ENCODE results near the gene DUXB.

Gene DUXB
- 0 to 0.12 (median 0) reads per million in 18 experiments for total RNA-seq

DNA sequence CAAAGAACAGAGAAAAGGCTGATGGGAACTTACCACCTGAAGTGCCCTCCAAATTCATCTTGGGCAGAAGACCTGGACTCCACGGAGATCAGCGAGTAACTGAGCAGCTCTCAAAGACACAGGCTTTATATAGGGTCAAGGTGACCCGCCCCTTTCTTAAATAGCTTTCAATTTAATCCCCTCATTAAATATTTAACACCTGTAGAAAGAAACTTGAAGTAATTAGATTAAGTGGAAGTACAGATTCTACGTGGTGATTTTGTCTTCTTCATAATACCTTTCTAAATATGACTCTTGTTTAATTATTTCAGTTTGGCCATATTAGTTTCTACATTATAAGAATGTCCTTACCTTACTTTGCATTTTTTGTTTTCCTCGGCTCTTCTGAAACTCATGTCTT, at the start of gene DUXB:
Gene DUXB, minus strand, starts transcription at position 101 of the 400 bp plus-strand sequence. Its CDS starts 43 bp downstream, at position 58.
- DNase-seq, result no peak

DNA sequence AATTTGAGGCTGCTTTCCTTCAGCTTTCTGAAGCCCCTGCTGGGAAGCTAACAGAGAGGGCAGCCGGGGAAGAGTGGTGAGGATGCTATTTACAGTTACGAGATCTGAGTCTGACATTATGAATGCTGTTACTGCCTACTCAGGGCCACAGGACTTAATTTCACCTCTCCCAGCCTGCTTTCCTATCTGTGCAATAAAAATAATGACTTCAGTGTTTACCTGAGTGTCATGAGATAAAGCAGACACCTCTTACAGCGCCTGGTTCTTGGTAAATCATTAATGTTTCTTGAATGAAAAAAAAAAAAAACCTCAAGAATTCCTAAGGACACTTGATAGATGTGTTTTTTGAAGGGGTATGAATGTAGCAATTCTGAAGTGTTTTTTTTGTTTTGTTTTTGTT, 49.3 kb upstream of the DUXB start:
- no peak for DNase-seq

- DNase-seq, result no peak
These were observed 45.1 kb upstream of the DUXB start for GRCh38 chr16:75746359-75746758.

GRCh38 chr16:75745823-75746222, 44.6 kb upstream of the DUXB start:
- DNase-seq, result no peak

GRCh38 chr16:75745242-75745641, 44.0 kb upstream of the DUXB start:
- DNase-seq, result no peak

DNA sequence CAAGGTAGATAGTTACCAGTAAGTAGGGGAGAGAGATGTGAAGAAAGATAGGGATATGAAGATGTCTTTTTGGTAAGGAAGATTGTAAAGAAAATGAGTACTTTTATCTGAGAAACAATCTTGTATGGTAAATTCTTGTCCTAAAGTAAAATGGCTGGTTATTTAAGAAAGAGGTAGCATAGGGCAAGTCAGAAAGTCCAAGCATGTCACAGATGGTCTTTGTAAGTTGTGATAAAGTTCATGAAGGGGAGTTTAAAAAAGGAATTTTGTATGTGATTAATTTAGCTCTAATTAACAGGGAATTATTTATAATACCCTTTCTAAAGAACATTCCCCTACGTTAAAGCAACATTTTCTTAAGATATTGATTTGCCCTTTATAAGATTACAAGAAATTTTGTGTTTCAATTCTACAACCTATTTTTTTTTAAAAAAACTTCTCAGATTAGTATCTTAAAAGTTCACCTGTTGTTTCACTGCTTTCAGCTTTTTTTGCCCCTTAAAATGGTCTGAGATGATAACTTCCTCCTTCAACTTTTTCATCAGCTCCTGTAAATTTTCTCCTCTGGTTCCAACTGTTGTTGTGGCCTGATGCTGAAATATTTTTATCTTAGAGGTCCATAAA, 41.3 kb upstream of the DUXB start:
- no peak for DNase-seq

DNA sequence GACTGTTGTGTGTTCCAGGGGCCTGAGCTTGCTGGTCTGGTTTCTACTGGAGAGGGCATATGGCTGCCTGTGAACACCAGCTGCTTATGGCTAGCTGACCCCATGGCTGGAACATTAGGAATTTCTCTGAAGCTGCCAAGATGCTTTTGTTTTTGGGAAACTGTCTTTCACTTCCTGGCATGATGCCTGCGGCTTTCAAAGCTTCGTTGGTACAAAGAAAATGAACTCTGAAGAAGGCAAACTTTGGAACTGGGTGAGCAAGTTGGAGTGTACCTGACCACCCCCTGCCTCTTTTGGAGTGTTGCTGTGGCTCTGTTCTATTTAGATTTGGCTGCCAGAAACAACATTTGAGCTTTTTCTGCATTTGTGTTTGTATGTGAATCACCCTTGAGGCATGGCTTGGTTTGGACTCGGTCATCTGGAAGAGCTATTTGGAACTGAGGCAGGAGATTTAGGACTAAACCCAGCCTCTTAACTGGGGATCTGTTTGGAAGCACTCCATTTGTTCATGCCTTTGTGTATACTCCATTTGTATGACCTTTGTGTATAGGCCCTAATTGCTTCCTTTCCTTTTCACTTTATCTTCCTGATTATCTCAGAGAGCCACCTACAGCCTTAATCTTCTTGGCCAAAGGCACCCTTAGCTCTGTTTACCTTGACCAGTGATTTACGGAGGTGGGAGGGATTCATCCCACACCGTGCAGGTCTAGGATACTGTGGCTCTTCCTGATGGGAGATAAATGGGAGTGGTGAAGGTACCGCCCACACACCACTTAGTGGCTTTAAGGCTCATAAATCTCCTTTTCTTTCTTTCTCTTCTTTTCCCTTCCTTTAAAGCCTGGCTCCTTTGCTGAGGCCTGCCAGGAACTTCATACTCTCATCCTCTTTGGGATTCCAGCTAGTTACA, 32.3 kb upstream of the DUXB start:
- DNase-seq, result no peak

DNA sequence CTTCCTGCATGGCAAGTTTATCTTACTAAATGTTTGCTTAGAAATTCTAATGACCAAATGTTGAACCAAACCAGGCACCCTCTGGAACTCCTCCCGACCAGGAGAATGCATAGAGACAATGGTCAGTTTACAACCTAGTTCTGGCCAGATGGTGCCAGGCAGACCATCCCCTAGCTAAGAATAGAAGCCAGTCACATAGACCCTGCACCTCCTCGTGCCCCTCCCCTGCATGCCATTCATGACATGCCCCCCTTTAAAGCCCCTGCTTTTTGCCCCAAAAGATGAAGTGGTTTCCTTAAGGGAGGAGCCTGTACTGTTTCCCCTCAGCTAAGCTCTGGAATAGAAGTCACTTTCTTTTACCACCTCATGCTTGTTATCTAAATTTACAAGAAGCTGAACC, 31.6 kb upstream of the DUXB start:
- no peak for DNase-seq

- DNase-seq, result no peak
These were observed 26.0 kb upstream of the DUXB start for GRCh38 chr16:75727221-75727620.

DNA sequence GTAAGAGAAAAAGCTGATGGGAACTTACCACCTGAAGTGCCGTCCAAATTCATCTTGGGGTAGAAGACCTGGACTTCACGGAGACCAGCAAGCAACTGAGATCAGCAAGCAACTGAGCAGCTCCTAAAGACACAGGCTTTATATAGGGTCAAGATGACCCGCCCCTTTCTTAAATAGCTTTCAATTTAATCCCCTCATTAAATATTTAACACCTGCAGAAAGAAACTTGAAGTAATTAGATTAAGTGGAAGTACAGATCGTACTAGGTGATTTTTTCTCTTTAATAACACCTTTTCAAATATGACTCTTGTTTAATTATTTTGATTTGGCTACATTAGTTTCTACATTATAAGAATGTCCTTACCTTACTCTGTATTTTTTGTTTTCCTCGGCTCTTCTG, 25.1 kb upstream of the DUXB start, which contains the start of gene CPHXL:
Gene CPHXL, minus strand, starts transcription at position 101 of the 400 bp plus-strand sequence. Its CDS starts 48 bp downstream, at position 53.
- DNase-seq, result no peak

DNA sequence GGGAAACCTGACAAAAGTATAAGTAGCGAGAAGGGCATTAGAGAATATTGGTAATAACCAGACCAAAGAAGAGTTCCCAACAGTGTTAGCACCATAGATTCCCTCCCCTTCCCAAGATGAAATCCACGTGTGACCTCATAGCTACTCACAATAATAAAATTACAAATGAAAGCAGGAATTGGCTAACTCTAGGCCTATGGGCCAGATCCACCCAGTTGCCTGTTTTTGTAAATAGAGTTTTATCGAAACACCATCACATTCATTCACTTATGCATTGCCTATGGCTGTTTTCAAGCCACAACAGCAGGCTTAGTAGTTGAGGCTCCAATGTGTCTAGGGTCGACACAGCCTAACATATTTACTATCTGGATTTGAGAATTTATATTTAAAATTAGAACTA, 17.2 kb upstream of the DUXB start:
- no peak for DNase-seq

- DNase-seq, result no peak
These were observed 13.4 kb upstream of the DUXB start for GRCh38 chr16:75714661-75715060.

- DNase-seq, result no peak
These were observed 9.1 kb upstream of the DUXB start for GRCh38 chr16:75710344-75710743.

DNA sequence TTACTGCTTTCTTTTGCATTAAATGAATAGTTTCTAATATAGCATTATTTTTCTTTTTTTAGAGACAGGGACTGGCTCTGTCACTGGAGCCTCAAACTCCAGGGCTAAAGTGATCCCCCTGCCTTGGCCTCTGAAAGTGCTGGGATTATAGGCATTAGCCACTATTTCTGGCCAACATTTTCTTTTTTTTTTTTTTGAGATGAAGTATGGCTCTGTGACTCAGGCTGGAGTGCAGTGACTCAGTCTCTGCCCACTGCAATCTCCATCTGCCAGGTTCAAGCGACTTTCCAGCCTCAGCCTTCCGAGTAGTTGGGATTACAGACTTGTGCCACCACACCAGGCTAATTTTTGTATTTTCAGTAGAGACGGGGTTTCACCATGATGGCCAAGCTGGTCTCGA, 2.0 kb upstream of the DUXB start:
- no peak for DNase-seq

DNA sequence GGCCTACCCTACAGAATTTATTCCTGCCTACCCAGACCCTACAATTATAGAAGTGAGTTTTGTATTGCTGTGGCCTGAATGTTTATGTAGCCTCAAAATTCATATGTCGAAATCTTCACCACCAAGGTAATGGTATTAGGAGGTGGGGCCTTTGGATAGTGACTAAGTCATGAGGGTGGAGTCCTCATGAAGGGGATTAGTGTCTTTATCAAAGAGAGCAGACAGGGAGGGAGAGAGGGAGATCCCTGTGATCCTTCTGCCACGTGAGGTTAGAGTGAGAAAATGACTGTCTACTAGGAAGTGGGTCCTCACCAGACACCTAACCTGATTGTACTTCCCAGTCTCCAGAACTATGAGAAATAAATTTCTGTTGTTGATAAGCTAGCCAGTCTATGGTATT, 981 bp upstream of the DUXB start:
- no peak for DNase-seq

DNA sequence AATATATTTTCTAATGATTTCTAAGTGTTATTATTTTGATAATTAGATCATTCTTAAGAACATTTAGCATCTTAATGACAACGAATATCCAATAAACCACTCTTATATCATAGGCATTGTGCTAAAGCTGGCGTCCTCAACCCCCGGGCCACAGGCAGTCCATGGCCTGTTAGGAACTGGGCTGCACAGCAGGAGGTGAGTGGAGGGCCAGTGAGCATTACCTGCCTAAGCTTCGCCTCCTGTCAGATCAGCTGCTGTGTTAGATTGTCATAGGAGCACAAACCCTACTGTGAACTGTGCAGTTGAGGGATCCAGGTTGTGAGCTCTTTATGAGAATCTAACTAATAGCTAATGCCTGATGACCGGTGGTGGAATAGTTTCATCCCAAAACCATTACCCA, 3.7 kb downstream of the DUXB start:
- no peak for DNase-seq

GRCh38 chr16:75695708-75696107, 5.6 kb downstream of the DUXB start:
- DNase-seq, result no peak

GRCh38 chr16:75687361-75687760, 13.9 kb downstream of the DUXB start:
- no peak for DNase-seq

DNA sequence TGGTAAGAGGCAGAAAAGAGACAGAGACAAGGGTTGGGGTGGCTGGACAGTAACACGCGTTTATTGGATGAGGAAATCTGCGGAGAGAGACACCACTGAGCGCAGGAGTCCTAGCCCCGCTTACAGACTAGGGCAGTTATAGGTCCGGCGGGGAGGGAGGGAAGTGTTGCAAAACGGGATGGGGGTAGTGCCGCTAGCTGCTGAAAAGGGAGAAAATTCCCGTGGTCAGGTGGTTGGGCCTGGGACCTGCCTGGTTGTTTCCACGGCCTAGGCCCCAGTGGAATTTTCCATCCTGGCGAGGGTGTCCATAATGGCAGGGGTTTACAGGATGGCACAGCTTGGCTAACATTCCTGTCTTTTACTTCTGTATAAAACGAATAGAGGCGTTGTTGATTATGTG, 19.0 kb downstream of the DUXB start:
- no peak for DNase-seq

GRCh38 chr16:75679366-75679765, 21.9 kb downstream of the DUXB start:
- DNase-seq, result no peak

- no peak for DNase-seq
These were observed 24.4 kb downstream of the DUXB start, which contains the start of gene CPHXL2 for GRCh38 chr16:75676909-75677308. TSS of gene CPHXL2 (minus strand) at chr16:75677009. CDS start at chr16:75676999, 10 bp downstream.

DNA sequence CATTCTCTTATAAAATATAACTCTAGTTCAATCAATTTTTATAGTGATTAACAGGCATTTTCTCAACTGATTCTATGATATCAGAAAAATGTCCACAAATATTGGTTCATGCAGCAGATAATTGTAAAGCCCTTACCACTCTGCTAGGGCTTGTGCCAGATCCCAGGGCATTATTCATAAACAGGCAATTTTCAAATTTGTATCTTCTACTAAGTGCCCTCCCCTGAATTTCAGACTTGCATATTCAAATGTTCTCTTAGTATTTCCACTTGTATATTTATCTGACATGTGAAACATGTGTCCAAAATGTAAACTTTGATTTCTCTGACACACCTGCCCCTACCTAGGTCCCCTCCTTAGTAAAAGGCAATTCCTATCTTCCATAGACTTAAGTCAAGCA, 33.8 kb downstream of the DUXB start:
- DNase-seq, result no peak

DNA sequence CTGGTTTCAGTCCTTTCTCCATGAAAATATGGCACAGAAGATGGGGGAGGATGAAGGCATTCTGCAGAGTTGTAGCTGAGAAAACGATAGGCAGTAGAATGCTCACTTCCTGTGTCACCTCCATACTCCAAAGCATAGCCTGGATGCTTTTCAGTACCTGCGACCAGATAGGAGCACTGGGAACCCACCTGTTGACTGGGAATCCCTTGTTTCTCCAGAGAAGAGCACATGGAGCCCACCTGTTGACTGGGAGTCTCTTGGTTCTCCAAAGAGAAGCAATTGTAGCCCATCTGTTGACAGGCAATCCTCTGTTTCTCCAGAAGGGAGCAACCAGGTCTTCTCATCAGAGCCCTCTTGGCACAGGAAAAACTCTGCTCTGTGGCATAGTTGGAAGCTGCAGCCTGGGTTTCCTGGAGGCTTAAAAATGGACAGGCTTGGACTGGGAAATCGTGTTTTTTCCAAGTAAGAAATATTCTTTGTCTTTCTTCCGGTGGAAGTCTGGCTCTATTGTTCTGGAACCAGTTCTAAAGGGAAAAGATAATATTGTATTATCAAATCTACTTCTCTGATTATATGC, 40.4 kb downstream of the DUXB start:
- no peak for DNase-seq

DNA sequence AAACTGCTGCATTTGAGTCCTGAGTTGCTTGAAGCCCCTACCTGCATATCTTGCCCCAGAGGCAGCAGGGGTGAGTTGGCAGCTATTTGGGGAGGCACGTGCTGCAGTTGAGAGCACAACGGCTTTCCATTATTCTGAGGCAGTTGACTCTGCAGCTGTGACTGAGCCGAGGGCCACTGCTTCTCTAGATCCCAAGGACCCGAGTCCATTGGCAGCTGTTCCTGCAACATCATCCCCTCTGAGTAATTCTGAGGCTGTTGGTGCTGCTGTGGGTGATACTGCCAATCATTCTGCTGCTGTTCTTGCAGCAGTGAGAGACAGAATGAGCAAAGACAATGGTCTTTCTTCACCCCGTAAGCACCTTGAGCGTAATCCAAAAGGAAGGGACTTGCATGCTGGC, 40.9 kb downstream of the DUXB start:
- no peak for DNase-seq

Data from inflammatory macrophage (primary cell).